OCI-LY1 (cell line): ENCODE results near the gene TRAPPC12.

ENCODE experiments used
- H2AFZ ChIP-seq: fragments of 200-600 bp; sonication (generic), shearing (Covaris generic); 2 replicates; pipeline ENCODE4 v1.6.0; 2014; ENCODE audit warnings: antibody characterized with exemption, mild to moderate bottlenecking, low read length
- H3F3A ChIP-seq: fragments of 200-600 bp; sonication (generic), shearing (Covaris generic); 2 replicates; pipeline ENCODE4 v1.6.0; 2014; ENCODE audit warnings: mild to moderate bottlenecking, antibody characterized with exemption, low read length, moderate library complexity; ENCODE audit not compliant: insufficient read depth
- H3K27ac ChIP-seq: fragments of 200-600 bp; sonication (generic); 2 replicates; pipeline ENCODE4 v1.5.1; 2014; ENCODE audit warnings: low read length, mixed run types, mild to moderate bottlenecking, low read depth; ENCODE audit not compliant: poor library complexity, severe bottlenecking
- H3K27me3 ChIP-seq: fragments of 200-600 bp; sonication (generic); 2 replicates; pipeline ENCODE4 v1.6.0; 2014; ENCODE audit warnings: antibody characterized with exemption, mild to moderate bottlenecking, low read length, moderate library complexity; ENCODE audit not compliant: insufficient read depth
- H3K36me3 ChIP-seq: fragments of 200-600 bp; sonication (generic); 2 replicates; pipeline ENCODE4 v1.6.1; 2014; ENCODE audit warnings: mild to moderate bottlenecking, antibody characterized with exemption, low read length, moderate library complexity, mixed read lengths; ENCODE audit not compliant: insufficient read depth
- H3K4me1 ChIP-seq: fragments of 200-600 bp; sonication (generic); 2 replicates; pipeline ENCODE4 v1.5.1; 2014; ENCODE audit warnings: mild to moderate bottlenecking, low read length, moderate library complexity; ENCODE audit not compliant: insufficient read depth, severe bottlenecking
- H3K4me2 ChIP-seq: fragments of 200-600 bp; sonication (generic), shearing (Covaris generic); 2 replicates; pipeline ENCODE4 v1.6.1; 2014; ENCODE audit warnings: low read length
- H3K4me3 ChIP-seq: fragments of 200-600 bp; sonication (generic); 2 replicates; pipeline ENCODE4 v1.5.1; 2014; ENCODE audit warnings: low read length, low read depth, mild to moderate bottlenecking, mixed read lengths; ENCODE audit not compliant: poor library complexity, severe bottlenecking
- H3K79me2 ChIP-seq: fragments of 200-600 bp; shearing (Covaris generic); 2 replicates; pipeline ENCODE4 v1.6.1; 2016; ENCODE audit warnings: mixed run types, low read length, mixed read lengths; ENCODE audit not compliant: insufficient read depth
- H3K9ac ChIP-seq: fragments of 200-600 bp; sonication (generic), shearing (Covaris generic); 2 replicates; pipeline ENCODE4 v1.6.1; 2014; ENCODE audit warnings: mild to moderate bottlenecking, low read length, mixed read lengths
- H3K9me2 ChIP-seq: fragments of 200-600 bp; sonication (generic), shearing (Covaris generic); 2 replicates; pipeline ENCODE4 v1.6.1; 2014; ENCODE audit warnings: low read depth, mild to moderate bottlenecking, low read length, mixed read lengths
- H3K9me3 ChIP-seq: fragments of 200-600 bp; shearing (Covaris generic); 2 replicates; pipeline ENCODE4 v1.6.1; 2014; ENCODE audit warnings: low read length, mixed read lengths
- H4K20me1 ChIP-seq: fragments of 200-600 bp; sonication (generic), shearing (Covaris generic); 2 replicates; pipeline ENCODE4 v1.6.0; 2016; ENCODE audit warnings: mild to moderate bottlenecking, low read length; ENCODE audit not compliant: insufficient read depth
- EZH2 ChIP-seq: fragments of 200-600 bp; sonication (generic), shearing (Covaris generic); IDR thresholded peaks from 2 replicates; pipeline ENCODE4 v1.8.0; 2017; ENCODE audit warnings: borderline replicate concordance, mixed run types, mild to moderate bottlenecking, antibody characterized with exemption, low read length, moderate library complexity, mixed read lengths
- TF ChIP-seq, protein P1 (sequence below): fragments of 200-600 bp; sonication (generic), shearing (Covaris generic); IDR thresholded peaks from 2 replicates; pipeline ENCODE4 v1.5.1; 2017; ENCODE audit warnings: mild to moderate bottlenecking, antibody characterized with exemption, low read length, moderate library complexity, mixed read lengths

The TRAPPC12 gene

DNA sequence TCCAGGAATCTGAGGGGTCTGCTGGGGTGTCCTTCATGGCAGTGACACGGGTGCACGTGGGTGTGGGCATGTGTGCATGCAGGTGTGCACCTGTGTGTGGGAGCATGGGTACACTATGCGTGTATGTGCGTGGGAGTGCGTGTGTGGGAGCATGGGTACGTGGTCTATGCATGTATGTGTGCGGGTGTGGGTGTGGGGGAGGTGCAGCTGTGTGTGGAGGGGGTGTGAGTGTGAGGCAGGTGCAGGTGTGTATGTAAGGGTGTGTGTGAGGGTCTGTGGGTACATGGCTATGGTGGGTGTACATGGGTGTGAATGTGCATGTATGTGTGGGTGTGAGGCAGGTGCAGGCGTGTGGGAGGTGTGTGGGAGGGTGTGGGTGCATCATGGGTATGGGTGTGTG is 38.2 kb upstream of the TRAPPC12 start:
- Histone ChIP-seq H3K27me3 (no peaks in the 10 kb centered on the region), H4K20me1 (no peaks in the 10 kb centered on the region), H3K79me2 (no peaks in the 10 kb centered on the region), H3K36me3 (peaks cover 18% of the 10 kb centered on the region), H3K4me3 (no peak overlapping the region), H3K9ac (no peak overlapping the region), H3K4me1 (no peaks in the 10 kb centered on the region), H3K9me2 (no peaks in the 10 kb centered on the region), H3K27ac (no peak overlapping the region), H3K4me2 (no peak overlapping the region), H3K9me3 (no peaks in the 10 kb centered on the region), H2AFZ (no peak overlapping the region), H3F3A (no peaks in the 10 kb centered on the region)
- TF ChIP-seq, protein P1, sequence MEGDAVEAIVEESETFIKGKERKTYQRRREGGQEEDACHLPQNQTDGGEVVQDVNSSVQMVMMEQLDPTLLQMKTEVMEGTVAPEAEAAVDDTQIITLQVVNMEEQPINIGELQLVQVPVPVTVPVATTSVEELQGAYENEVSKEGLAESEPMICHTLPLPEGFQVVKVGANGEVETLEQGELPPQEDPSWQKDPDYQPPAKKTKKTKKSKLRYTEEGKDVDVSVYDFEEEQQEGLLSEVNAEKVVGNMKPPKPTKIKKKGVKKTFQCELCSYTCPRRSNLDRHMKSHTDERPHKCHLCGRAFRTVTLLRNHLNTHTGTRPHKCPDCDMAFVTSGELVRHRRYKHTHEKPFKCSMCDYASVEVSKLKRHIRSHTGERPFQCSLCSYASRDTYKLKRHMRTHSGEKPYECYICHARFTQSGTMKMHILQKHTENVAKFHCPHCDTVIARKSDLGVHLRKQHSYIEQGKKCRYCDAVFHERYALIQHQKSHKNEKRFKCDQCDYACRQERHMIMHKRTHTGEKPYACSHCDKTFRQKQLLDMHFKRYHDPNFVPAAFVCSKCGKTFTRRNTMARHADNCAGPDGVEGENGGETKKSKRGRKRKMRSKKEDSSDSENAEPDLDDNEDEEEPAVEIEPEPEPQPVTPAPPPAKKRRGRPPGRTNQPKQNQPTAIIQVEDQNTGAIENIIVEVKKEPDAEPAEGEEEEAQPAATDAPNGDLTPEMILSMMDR, result no peak
- TF ChIP-seq EZH2, result no peak

DNA sequence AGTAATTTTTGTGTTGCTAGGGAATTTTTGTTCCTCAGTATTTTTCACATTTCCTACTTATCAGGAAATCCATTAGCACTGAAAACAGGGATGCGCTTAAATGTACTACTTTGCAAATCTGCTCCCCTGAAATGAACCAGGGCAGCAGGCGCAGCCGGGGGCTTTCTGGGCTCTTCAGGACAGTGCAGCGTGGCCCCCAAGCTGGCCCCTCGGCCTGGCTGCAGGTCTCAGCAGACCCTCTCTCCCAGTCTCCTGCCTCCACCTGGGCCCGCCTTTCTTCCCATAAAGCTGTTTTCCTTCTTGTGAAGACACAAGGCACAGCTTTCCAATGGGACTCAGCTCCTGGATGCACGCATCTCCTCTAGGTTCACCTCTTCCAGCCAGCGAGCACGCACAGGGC is 37.2 kb upstream of the TRAPPC12 start:
- H3K9ac ChIP-seq, result no peak overlapping the region
- no peak overlapping the region for H3K27ac ChIP-seq
- H3K4me3 ChIP-seq, result no peak overlapping the region
- no peaks in the 10 kb centered on the region for H4K20me1 ChIP-seq
- H3K36me3 ChIP-seq, result peaks cover 25% of the 10 kb centered on the region
- no peak for TF ChIP-seq EZH2
- TF ChIP-seq, protein P1, result no peak
- no peak overlapping the region for H3K4me2 ChIP-seq
- no peaks in the 10 kb centered on the region for H3K27me3 ChIP-seq
- H3K9me2 ChIP-seq, result no peaks in the 10 kb centered on the region
- no peaks in the 10 kb centered on the region for H3K79me2 ChIP-seq
- no peaks in the 10 kb centered on the region for H3K9me3 ChIP-seq
- H3K4me1 ChIP-seq, result no peaks in the 10 kb centered on the region
- H2AFZ ChIP-seq, result no peak overlapping the region
- no peaks in the 10 kb centered on the region for H3F3A ChIP-seq

- Histone ChIP-seq H3K27ac (no peak overlapping the region), H3K4me2 (no peak overlapping the region), H3K36me3 (peaks cover 28% of the 10 kb centered on the region), H3K9ac (no peak overlapping the region), H3K4me3 (no peak overlapping the region), H2AFZ (no peak overlapping the region), H4K20me1 (no peaks in the 10 kb centered on the region), H3K4me1 (no peaks in the 10 kb centered on the region), H3K9me2 (no peaks in the 10 kb centered on the region), H3K9me3 (no peaks in the 10 kb centered on the region), H3K79me2 (no peaks in the 10 kb centered on the region), H3K27me3 (no peaks in the 10 kb centered on the region), H3F3A (no peaks in the 10 kb centered on the region)
- TF ChIP-seq EZH2, result no peak
- TF ChIP-seq, protein P1, result no peak
Measured at GRCh38 chr2:3343012-3343411, 36.5 kb upstream of the TRAPPC12 start.
